Endodermal cell (in vitro differentiated cells): ENCODE data around the gene KANSL3. TPM values are rescaled to one million over a fixed set of nuclear protein-coding genes. Genes with fewer than 3 reads are reported as not detected.

ENCODE experiments used
- DNase-seq: peaks from one replicate; pipeline ENCODE4 v3.0.0-alpha.2; 2017
- H3K27ac ChIP-seq: 2 replicates; pipeline ENCODE4 v1.5.1; 2013; ENCODE audit warnings: mild to moderate bottlenecking, low read depth, low read length, moderate library complexity
- H3K27me3 ChIP-seq: 2 replicates; pipeline ENCODE4 v1.6.1; 2013; ENCODE audit warnings: mild to moderate bottlenecking, low read length, moderate library complexity; ENCODE audit not compliant: insufficient read depth, control insufficient read depth, poor library complexity, severe bottlenecking
- H3K36me3 ChIP-seq: 2 replicates; pipeline ENCODE4 v1.7.0; 2013; ENCODE audit warnings: mild to moderate bottlenecking, low read length, moderate library complexity; ENCODE audit not compliant: control insufficient read depth, insufficient read depth
- H3K4me1 ChIP-seq: one replicate; pipeline ENCODE4 v1.7.0; 2013; ENCODE audit warnings: low read length; ENCODE audit not compliant: control insufficient read depth, insufficient read depth
- H3K4me3 ChIP-seq: 2 replicates; pipeline ENCODE4 v1.5.1; 2013; ENCODE audit warnings: mild to moderate bottlenecking, low read length, moderate library complexity
- H3K9ac ChIP-seq: 2 replicates; pipeline ENCODE4 v1.6.1; 2013; ENCODE audit warnings: mild to moderate bottlenecking, low read length, moderate library complexity; ENCODE audit not compliant: poor library complexity, severe bottlenecking; ENCODE audit errors: extremely low read depth
- H3K9me3 ChIP-seq: 2 replicates; pipeline ENCODE4 v1.6.1; 2013; ENCODE audit warnings: mild to moderate bottlenecking, low read length, moderate library complexity; ENCODE audit not compliant: control insufficient read depth
- H3K27ac Mint-ChIP-seq: 2 replicates; pipeline ENCODE4 v1.8.0; 2020; ENCODE audit warnings: mixed read lengths
- H3K27me3 Mint-ChIP-seq: 2 replicates; pipeline ENCODE4 v1.8.0; 2021; ENCODE audit warnings: mild to moderate bottlenecking, mixed read lengths; ENCODE audit not compliant: insufficient read depth
- H3K36me3 Mint-ChIP-seq: 2 replicates; pipeline ENCODE4 v1.8.0; 2020; ENCODE audit warnings: low read depth, mixed read lengths
- H3K4me1 Mint-ChIP-seq: 2 replicates; pipeline ENCODE4 v1.8.0; 2020; ENCODE audit warnings: mixed read lengths
- H3K4me3 Mint-ChIP-seq: 2 replicates; pipeline ENCODE4 v1.8.0; 2020; ENCODE audit warnings: mild to moderate bottlenecking, moderate library complexity, mixed read lengths
- H3K9me3 Mint-ChIP-seq: 2 replicates; pipeline ENCODE4 v1.8.0; 2020; ENCODE audit warnings: mild to moderate bottlenecking, mixed read lengths
- WGBS, 2 experiments: methylation state at CpG; one replicate each; pipeline versions ENCODE4 v1.1.5 to v1.1.7; 2013; ENCODE audit warnings: missing lambda C conversion rate in 2 of 2, mixed read lengths in 1 of 2; ENCODE audit not compliant: insufficient coverage in 1 of 2, insufficient read length in 1 of 2; 5-methylcytosine and 5-hydroxymethylcytosine counted together
- total RNA-seq, 2 donors: library from RNA; stranded (reverse); fragmentation: NEBNext Ultra II Directional in 1 of 2; extraction: Animal tissue kit (Norgen Biotek cat#: 25700) in 1 of 2; gene quantifications; 2 replicates in 1 of 2; 3 replicates in 1 of 2; pipeline ENCODE4 v1.2.1, GENCODE V29; 2021
- TF ChIP-seq, protein P1 (sequence below): fragments of 200-600 bp; sonication (generic); conservative IDR thresholded peaks from 2 replicates; pipeline ENCODE4 v1.5.0; 2021; ENCODE audit warnings: antibody characterized with exemption, mild to moderate bottlenecking

KANSL3 gene
- total RNA-seq, 2 donors from 2014 or later = 34.8 to 42.3 TPM

DNA sequence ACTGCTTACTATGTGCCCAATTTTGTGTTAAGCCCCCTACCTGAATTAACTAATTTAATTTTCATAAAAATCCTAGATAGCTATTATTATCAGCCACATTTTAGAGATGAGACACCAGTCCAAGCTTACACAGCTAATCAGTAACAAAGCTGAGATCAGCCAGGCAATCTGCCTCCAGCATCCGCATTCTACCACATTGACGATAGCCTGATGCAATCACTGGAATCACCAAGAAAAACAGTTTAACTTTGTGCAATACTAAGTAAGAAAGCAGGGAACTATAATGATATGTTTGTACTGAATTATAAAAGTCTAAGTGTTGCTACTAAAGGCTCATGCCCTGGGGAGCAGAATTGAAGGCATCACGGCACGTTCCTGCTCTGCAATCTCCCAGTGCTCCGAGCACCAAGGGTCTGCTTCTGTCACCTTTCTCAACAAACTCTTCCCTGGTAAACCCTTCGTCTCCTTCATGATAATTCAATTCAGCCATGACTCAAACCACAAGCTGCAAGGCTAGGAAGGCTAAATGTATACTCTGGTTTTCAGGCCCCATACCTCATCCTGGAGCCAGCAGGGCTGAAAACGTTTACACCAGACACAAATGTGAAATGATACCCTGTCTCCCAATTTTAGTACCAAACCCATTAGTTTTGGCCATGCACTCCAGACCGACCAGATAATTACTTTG is 19.4 kb downstream of the KANSL3 start:
- H3K9me3 Mint-ChIP-seq = no peaks in the 10 kb centered on the region
- H3K9ac ChIP-seq = no peak overlapping the region
- H3K36me3 ChIP-seq = peaks cover 77% of the 10 kb centered on the region
- no peaks in the 10 kb centered on the region for H3K4me1 Mint-ChIP-seq
- no peaks in the 10 kb centered on the region for H3K4me1 ChIP-seq
- no peak overlapping the region for H3K4me3 Mint-ChIP-seq
- H3K27ac Mint-ChIP-seq = no peak overlapping the region
- H3K27me3 Mint-ChIP-seq = no peaks in the 10 kb centered on the region
- H3K36me3 Mint-ChIP-seq = peaks cover 37% of the 10 kb centered on the region
- H3K4me3 ChIP-seq = no peak overlapping the region
- no peaks in the 10 kb centered on the region for H3K27me3 ChIP-seq
- no peaks in the 10 kb centered on the region for H3K9me3 ChIP-seq
- DNase-seq = no peak
- no peak overlapping the region for H3K27ac ChIP-seq
- TF ChIP-seq, protein P1, sequence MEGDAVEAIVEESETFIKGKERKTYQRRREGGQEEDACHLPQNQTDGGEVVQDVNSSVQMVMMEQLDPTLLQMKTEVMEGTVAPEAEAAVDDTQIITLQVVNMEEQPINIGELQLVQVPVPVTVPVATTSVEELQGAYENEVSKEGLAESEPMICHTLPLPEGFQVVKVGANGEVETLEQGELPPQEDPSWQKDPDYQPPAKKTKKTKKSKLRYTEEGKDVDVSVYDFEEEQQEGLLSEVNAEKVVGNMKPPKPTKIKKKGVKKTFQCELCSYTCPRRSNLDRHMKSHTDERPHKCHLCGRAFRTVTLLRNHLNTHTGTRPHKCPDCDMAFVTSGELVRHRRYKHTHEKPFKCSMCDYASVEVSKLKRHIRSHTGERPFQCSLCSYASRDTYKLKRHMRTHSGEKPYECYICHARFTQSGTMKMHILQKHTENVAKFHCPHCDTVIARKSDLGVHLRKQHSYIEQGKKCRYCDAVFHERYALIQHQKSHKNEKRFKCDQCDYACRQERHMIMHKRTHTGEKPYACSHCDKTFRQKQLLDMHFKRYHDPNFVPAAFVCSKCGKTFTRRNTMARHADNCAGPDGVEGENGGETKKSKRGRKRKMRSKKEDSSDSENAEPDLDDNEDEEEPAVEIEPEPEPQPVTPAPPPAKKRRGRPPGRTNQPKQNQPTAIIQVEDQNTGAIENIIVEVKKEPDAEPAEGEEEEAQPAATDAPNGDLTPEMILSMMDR = no peak
- WGBS, 2 experiments = 79 to 85% methylated on average over 7 to 8 of the region's 8 CpGs

DNA sequence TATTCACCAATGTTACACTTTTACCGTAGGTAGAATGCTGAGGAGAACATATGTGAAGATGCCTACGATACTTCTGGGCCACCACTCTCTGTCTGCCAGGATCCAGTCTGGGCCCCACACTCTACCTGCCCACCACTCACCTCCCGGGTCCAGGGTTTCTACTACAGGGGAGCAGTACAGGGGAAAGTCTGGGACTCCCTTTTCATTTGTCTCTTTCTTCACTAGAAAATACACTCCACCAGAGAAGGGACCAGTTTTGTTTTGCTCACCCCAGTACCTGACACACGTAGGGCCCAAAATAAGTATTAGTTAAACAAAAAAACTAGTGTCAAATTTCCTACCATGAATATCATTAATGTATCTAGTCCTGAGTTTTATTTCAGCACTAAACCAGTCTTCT is 21.1 kb downstream of the KANSL3 start:
- Histone ChIP-seq H3K9ac (no peak overlapping the region), H3K9me3 (no peaks in the 10 kb centered on the region), H3K27me3 (no peaks in the 10 kb centered on the region), H3K4me3 (no peak overlapping the region), H3K27ac (no peak overlapping the region), H3K36me3 (peaks cover 77% of the 10 kb centered on the region), H3K4me1 (no peaks in the 10 kb centered on the region)
- no peak overlapping the region for H3K4me3 Mint-ChIP-seq
- WGBS, 2 experiments = 98 to 100% methylated on average over 1 to 4 of the region's 4 CpGs
- H3K27ac Mint-ChIP-seq = no peak overlapping the region
- TF ChIP-seq, protein P1 = no peak
- H3K27me3 Mint-ChIP-seq = no peaks in the 10 kb centered on the region
- H3K9me3 Mint-ChIP-seq = no peaks in the 10 kb centered on the region
- DNase-seq = no peak
- no peaks in the 10 kb centered on the region for H3K4me1 Mint-ChIP-seq
- peaks cover 44% of the 10 kb centered on the region for H3K36me3 Mint-ChIP-seq

DNA sequence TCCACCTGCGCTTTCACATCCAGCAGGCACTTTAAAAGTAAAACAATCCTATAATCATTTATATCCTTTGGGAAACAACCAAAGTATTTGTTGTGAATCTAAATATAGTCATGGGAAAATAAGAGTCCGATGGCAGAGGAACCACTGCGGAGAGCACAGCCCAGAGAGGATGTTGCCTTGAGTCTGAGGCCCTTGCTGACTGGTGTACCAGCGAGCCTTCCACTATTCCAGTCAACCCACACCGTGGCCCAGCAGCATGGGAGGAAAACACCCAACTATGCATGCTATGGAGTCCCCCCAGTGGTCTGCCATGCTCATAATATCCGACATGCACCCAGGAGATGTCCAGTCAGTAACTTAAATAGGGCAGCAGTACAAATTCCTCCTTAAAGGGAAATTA is 21.6 kb downstream of the KANSL3 start:
- Histone ChIP-seq H3K36me3 (peaks cover 79% of the 10 kb centered on the region), H3K9ac (no peak overlapping the region)
- WGBS, 2 experiments = 94 to 96% methylated on average over 2 to 5 of the region's 6 CpGs

More for the DNA sequence above, 21.6 kb downstream of the KANSL3 start:
- DNase-seq = no peak
- H3K27ac Mint-ChIP-seq = no peak overlapping the region
- H3K9me3 Mint-ChIP-seq = no peaks in the 10 kb centered on the region
- TF ChIP-seq, protein P1 = no peak
- no peak overlapping the region for H3K27ac ChIP-seq
- H3K9me3 ChIP-seq = no peaks in the 10 kb centered on the region
- no peak overlapping the region for H3K4me3 ChIP-seq
- H3K27me3 ChIP-seq = no peaks in the 10 kb centered on the region
- H3K4me3 Mint-ChIP-seq = no peak overlapping the region
- H3K4me1 Mint-ChIP-seq = no peaks in the 10 kb centered on the region
- peaks cover 46% of the 10 kb centered on the region for H3K36me3 Mint-ChIP-seq
- no peaks in the 10 kb centered on the region for H3K27me3 Mint-ChIP-seq
- H3K4me1 ChIP-seq = no peaks in the 10 kb centered on the region
